Lung (tissue), 12 donors: ENCODE measurements around the gene RALGAPA2. TPM values are rescaled to one million over a fixed set of nuclear protein-coding genes. Genes with fewer than 3 reads are reported as not detected.

Source experiments
- ATAC-seq: fragments of 200-7000 bp; cut with Tn5 transposase; one replicate; pipeline ENCODE4 v1.9.1; 2020; ENCODE audit warnings: moderate number of reproducible peaks; ENCODE audit not compliant: insufficient read depth, low FRiP score
- DNase-seq, 3 donors: peaks; one replicate each; pipeline ENCODE4 v3.0.0-alpha.2; 2013 to 2017
- H3K27ac ChIP-seq, 2 donors: one replicate each; pipeline ENCODE4 v1.5.1; 2013; ENCODE audit warnings: mild to moderate bottlenecking in 2 of 2, moderate library complexity in 2 of 2, control low read depth in 1 of 2, inconsistent platforms in 1 of 2, low read depth in 1 of 2, low read length in 1 of 2
- H3K27me3 ChIP-seq, 3 donors: one replicate each; pipeline ENCODE4 v1.5.1; 2013; ENCODE audit warnings: low read length in 2 of 3; ENCODE audit not compliant: control insufficient read depth in 3 of 3, insufficient read depth in 3 of 3
- H3K36me3 ChIP-seq, 4 donors: one replicate each; pipeline ENCODE4 v1.5.1; 2013; ENCODE audit warnings: low read length in 4 of 4, mild to moderate bottlenecking in 1 of 4, moderate library complexity in 1 of 4; ENCODE audit not compliant: control insufficient read depth in 4 of 4, insufficient read depth in 4 of 4
- H3K4me1 ChIP-seq, 5 donors: one replicate each; pipeline ENCODE4 v1.5.1; 2013; ENCODE audit warnings: low read length in 5 of 5, mild to moderate bottlenecking in 2 of 5, moderate library complexity in 1 of 5; ENCODE audit not compliant: control insufficient read depth in 5 of 5, insufficient read depth in 5 of 5
- H3K4me3 ChIP-seq: one replicate; pipeline ENCODE4 v1.5.1; 2013; ENCODE audit warnings: mild to moderate bottlenecking, control low read depth, moderate library complexity
- H3K9ac ChIP-seq, 2 donors: one replicate each; pipeline ENCODE4 v1.5.1; 2013; ENCODE audit warnings: low read length in 2 of 2, control low read depth in 1 of 2; ENCODE audit not compliant: insufficient read depth in 1 of 2
- H3K9me3 ChIP-seq, 4 donors: one replicate each; pipeline ENCODE4 v1.5.1; 2013; ENCODE audit warnings: low read length in 3 of 4, mild to moderate bottlenecking in 1 of 4, moderate library complexity in 1 of 4; ENCODE audit not compliant: control insufficient read depth in 4 of 4, insufficient read depth in 3 of 4
- CTCF ChIP-seq: IDR thresholded peaks from 2 replicates; pipeline ENCODE4 v1.5.1; 2012; ENCODE audit warnings: mild to moderate bottlenecking; ENCODE audit errors: control extremely low read depth, extremely low read depth
- WGBS, 2 donors: extraction: QIAGEN DNeasy Blood & Tissue Kit; methylation state at CpG; one replicate each; pipeline ENCODE4 v1.1.7; 2013; 5-methylcytosine and 5-hydroxymethylcytosine counted together
- polyA plus RNA-seq, 2 donors: library from polyadenylated mRNA; stranded (reverse); fragments of 200-250 nt; gene quantifications; one replicate each; pipeline ENCODE4 v1.2.1, GENCODE V29; 2013
- total RNA-seq, 2 donors: library from RNA; depleted of rRNA in 1 of 2; stranded (reverse); fragments of >200 nt in 1 of 2; gene quantifications; one replicate each; pipeline ENCODE4 v1.2.1, GENCODE V29; 2014 to 2021
- donor health status: control.
- donor health status: control.
- donor health status: Bipolar disorder and iron deficiency.
- donor health status: healthy.
- donor health status: DM: yes; HTN: yes; CAD: no.

Gene RALGAPA2
- total and polyA plus RNA-seq, 4 donors, result 12.1 to 83.4 (median 55.6) TPM

DNA sequence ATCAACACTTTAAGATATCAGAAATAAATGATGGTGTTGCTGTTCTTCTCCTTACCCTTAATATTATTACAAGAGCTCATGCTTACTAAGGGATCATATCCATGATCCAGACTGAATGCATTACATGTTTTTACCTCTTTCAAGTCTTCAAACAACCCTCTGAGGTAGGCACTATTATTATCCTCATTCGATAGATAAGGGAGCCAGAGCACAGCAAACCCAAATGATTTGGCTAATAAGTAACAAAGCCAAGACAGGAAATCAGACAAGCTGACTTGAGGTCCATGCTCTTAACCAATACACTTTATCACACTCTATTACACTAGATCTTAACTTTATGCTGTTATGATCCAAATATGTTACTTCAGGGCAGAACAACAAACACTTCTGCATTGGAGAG, 145.9 kb downstream of the RALGAPA2 start:
- Histone ChIP-seq H3K9me3 (peaks cover 0 to 2% (median 0%) of the 10 kb centered on the region in 4 donors), H3K4me3 (no peak overlapping the region), H3K27me3 (no peaks in the 10 kb centered on the region), H3K27ac (no peak overlapping the region), H3K36me3 (peaks cover 0 to 17% (median 8%) of the 10 kb centered on the region in 4 donors), H3K9ac (no peak overlapping the region), H3K4me1 (peaks cover 0 to 7% (median 0%) of the 10 kb centered on the region in 5 donors)
- DNase-seq, result no peak
- no peak for TF ChIP-seq CTCF
- no peak for ATAC-seq
- 78 to 97% methylated on average over 1 of the region's 1 CpG for WGBS, 2 donors

DNA sequence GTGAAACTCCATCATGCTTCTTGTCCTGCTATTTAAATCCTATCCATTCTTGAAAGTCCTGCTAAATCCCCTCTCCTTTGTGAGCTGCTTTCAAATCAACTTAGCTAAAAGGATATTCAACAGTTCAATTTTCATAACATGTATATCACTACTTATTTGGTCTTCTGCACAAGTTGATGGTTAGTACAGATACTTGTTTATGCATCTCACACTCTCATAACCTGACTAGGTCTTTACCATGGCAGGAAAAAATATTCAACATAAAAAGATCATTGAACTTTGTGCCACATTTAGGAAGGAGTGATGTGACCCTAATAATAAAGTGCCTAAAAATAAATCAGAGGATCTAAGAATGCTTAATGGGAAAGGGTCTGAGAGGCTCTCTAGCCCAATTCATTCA, 148.2 kb downstream of the RALGAPA2 start:
- Histone ChIP-seq H3K4me1 (peaks cover 0 to 7% (median 0%) of the 10 kb centered on the region in 5 donors), H3K9ac (no peak overlapping the region), H3K36me3 (peaks cover 0 to 15% (median 3%) of the 10 kb centered on the region in 4 donors), H3K9me3 (peaks cover 0 to 2% (median 0%) of the 10 kb centered on the region in 4 donors), H3K27me3 (no peaks in the 10 kb centered on the region), H3K4me3 (no peak overlapping the region), H3K27ac (no peak overlapping the region)
- no peak for ATAC-seq
- DNase-seq, result no peak
- TF ChIP-seq CTCF, result no peak

GRCh38 chr20:20562507-20562906, 149.9 kb downstream of the RALGAPA2 start:
- no peak for TF ChIP-seq CTCF
- no peak overlapping the region for H3K9ac ChIP-seq
- H3K4me3 ChIP-seq, result no peak overlapping the region
- peaks cover 0 to 2% (median 0%) of the 10 kb centered on the region in 4 donors for H3K9me3 ChIP-seq
- 97% methylated on average over 4 of the region's 4 CpGs for WGBS, 2 donors
- H3K36me3 ChIP-seq, result peaks cover 0 to 15% (median 3%) of the 10 kb centered on the region in 4 donors
- peaks cover 0 to 7% (median 0%) of the 10 kb centered on the region in 5 donors for H3K4me1 ChIP-seq
- DNase-seq, result no peak
- no peak for ATAC-seq
- H3K27me3 ChIP-seq, result no peaks in the 10 kb centered on the region
- H3K27ac ChIP-seq, result no peak overlapping the region

DNA sequence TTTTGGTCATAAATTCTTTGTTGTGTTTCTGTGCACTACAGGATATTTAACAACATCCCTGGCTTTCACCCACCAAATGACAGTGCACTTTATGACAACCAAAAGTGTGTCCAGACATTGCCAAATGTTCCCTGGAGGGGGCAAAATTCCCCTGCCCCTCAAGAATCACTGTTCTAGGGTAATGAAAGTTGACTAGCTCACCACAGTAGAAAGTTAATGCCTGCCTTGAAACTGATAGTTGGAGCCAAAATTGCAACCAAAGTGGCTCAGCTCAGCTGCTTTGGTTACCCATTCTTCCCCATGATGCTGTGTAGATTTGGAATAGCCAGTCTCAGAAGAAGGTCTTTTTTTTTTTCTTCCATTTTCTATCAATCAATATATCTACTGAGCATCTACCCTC, 150.6 kb downstream of the RALGAPA2 start:
- ATAC-seq, result no peak
- Histone ChIP-seq H3K9me3 (peaks cover 0 to 2% (median 0%) of the 10 kb centered on the region in 4 donors), H3K9ac (no peak overlapping the region), H3K36me3 (peaks cover 0 to 15% (median 3%) of the 10 kb centered on the region in 4 donors), H3K4me3 (no peak overlapping the region), H3K27me3 (no peaks in the 10 kb centered on the region), H3K27ac (no peak overlapping the region), H3K4me1 (peaks cover 0 to 5% (median 0%) of the 10 kb centered on the region in 5 donors)
- no peak for TF ChIP-seq CTCF
- no peak for DNase-seq
